ENCODE measurements around the gene TBC1D23. TPM values are rescaled to one million over a fixed set of nuclear protein-coding genes. Genes with fewer than 3 reads are reported as not detected.
"Not testable (repeated sequence)": the region's sequence is repeated elsewhere in the genome, so short reads cannot be mapped to it uniquely, and the experiment has no call there.

The TBC1D23 gene
- total and polyA plus RNA-seq, 8 donors: 10.9 to 31.3 (median 20.5) TPM

DNA sequence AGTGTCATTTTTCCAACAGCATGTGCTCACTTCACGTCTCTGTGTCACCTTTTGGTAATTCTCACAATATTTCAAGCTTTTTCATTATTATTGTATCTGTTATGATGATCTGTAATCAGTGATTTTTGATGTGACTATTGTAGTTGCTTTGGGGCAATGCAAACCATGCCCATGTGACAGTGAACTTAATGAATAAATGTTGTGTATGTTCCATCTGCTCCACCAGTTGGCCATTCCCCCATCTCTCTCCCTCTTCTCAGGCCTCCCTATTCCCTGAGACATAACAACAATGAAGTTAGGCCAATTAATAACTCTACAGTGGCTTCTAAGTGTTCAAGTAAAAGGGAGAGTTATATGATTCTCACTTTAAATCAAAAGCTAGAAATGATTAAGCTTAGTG, 32.5 kb upstream of the TBC1D23 start:
- 73 to 82% methylated on average over 1 of the region's 1 CpG for WGBS, 2 donors
- Histone ChIP-seq H3K4me3 (no peak overlapping the region), H3K4me1 (no peaks in the 10 kb centered on the region), H3K36me3 (no peaks in the 10 kb centered on the region), H3K27ac (no peak overlapping the region), H3K9me3 (no peaks in the 10 kb centered on the region), H3K27me3 (no peaks in the 10 kb centered on the region)
- intact Hi-C loops (cut with DNase I): no loop called here
- FAIRE-seq: no peak
- no peak for ATAC-seq
- DNase-seq: no peak
- TF ChIP-seq, protein P1, sequence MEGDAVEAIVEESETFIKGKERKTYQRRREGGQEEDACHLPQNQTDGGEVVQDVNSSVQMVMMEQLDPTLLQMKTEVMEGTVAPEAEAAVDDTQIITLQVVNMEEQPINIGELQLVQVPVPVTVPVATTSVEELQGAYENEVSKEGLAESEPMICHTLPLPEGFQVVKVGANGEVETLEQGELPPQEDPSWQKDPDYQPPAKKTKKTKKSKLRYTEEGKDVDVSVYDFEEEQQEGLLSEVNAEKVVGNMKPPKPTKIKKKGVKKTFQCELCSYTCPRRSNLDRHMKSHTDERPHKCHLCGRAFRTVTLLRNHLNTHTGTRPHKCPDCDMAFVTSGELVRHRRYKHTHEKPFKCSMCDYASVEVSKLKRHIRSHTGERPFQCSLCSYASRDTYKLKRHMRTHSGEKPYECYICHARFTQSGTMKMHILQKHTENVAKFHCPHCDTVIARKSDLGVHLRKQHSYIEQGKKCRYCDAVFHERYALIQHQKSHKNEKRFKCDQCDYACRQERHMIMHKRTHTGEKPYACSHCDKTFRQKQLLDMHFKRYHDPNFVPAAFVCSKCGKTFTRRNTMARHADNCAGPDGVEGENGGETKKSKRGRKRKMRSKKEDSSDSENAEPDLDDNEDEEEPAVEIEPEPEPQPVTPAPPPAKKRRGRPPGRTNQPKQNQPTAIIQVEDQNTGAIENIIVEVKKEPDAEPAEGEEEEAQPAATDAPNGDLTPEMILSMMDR (IDR thresholded peaks at IDR 0.05): no peak

DNA sequence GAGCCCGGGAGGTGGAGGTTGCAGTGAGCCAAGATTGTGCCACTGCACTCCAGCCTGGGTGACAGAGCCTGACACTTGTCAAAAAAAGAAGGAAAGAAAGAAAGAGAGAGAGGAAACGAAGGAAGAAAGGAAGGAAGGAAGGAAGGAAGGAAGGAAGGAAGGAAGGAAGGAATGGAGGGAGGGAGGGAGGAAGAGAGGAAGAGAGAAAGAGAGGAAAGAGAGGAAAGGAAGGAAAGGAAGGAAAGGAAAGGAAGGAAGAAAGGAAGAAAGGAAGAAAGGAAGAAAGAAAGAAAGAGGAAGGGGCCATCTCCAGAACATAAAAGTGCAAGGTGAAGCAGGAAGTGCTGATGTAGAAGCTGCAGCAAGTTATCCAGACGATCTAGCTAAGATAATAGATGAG, 31.6 kb upstream of the TBC1D23 start:
- ATAC-seq, H3K36me3 ChIP-seq: not testable (repeated sequence)

DNA sequence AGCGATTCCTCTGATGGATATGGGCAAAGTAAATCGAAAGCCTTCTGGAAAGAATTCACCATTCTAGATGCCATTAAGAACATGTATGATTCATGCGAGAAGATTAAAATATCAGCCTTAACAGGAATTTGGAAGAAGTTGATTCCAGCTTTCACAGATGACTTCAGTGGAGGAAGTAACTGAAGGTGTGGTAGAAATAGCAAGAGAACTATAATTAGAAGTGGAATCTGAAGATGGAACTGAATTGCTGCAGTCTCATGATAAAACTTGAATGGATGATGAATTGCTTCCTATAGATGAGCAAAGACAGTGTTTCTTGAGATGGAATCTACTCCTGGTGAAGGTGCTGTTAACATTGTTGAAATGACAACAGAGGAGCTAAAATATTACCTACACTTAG, 30.1 kb upstream of the TBC1D23 start:
- TF ChIP-seq, protein P1 (IDR thresholded peaks at IDR 0.05): no peak
- no peaks in the 10 kb centered on the region for H3K4me1 ChIP-seq
- whole genome bisulfite sequencing, 2 donors: 84 to 94% methylated on average over 3 of the region's 3 CpGs
- no peak for FAIRE-seq
- intact Hi-C loops (cut with DNase I): no loop called here
- H3K36me3 ChIP-seq: no peaks in the 10 kb centered on the region
- no peaks in the 10 kb centered on the region for H3K27me3 ChIP-seq
- ATAC-seq: no peak
- H3K9me3 ChIP-seq: no peaks in the 10 kb centered on the region
- H3K4me3 ChIP-seq: no peak overlapping the region
- H3K27ac ChIP-seq: no peak overlapping the region
- no peak for DNase-seq

More for the DNA sequence above, 31.6 kb upstream of the TBC1D23 start:
- H3K9me3 ChIP-seq; DNase-seq; H3K4me3 ChIP-seq; FAIRE-seq; intact Hi-C loops (cut with DNase I); H3K4me1 ChIP-seq; H3K27me3 ChIP-seq; H3K27ac ChIP-seq: not testable (repeated sequence)
- WGBS, 2 donors: 81 to 83% methylated on average over 3 of the region's 3 CpGs

DNA sequence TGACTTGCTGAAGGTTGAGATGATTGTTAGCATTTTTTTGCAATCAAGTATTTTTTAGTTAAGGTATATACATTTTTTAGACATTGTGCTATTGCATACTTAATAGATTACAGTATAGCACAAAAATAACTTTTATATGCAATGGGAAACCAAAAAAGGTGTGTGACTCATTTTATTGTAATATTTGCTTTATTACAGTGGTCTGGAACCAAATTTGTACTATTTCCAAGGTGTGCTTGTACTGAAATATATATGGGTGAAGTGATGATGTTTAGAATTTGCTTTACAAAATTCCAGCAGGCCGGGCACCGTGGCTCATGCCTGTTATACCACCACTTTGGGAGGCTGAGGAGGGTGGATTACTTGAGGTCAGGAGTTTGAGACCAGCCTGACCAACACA, 29.1 kb upstream of the TBC1D23 start:
- Histone ChIP-seq H3K27me3 (no peaks in the 10 kb centered on the region), H3K4me3 (no peak overlapping the region), H3K27ac (no peak overlapping the region), H3K9me3 (no peaks in the 10 kb centered on the region), H3K36me3 (no peaks in the 10 kb centered on the region), H3K4me1 (no peaks in the 10 kb centered on the region)
- no peak for FAIRE-seq
- intact Hi-C loops (cut with DNase I): no loop called here
- TF ChIP-seq, protein P1 (IDR thresholded peaks at IDR 0.05): no peak
- 94 to 96% methylated on average over 2 of the region's 2 CpGs for WGBS, 2 donors
- no peak for ATAC-seq
- DNase-seq: no peak

DNA sequence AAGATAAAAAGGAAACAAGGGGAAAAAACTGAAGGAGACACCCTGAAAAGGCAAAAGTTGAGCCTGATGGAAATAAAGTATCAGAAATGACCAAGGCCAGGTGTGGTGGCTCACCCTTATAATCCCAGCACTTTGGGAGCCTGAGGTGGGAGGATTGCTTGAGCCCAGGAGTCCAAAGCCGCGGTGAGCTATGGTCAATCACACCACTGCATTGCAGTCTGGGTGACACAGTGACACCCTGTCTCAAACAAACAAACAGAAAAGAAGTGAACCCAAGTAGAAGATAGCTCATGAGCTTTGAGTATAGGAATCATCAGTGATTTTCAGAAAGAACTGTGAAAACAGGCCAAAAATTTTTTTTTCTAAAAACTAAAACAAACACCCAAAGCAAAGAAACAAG, 26.4 kb upstream of the TBC1D23 start:
- TF ChIP-seq, protein P1 (IDR thresholded peaks at IDR 0.05): no peak
- Histone ChIP-seq H3K36me3 (no peaks in the 10 kb centered on the region), H3K9me3 (no peaks in the 10 kb centered on the region), H3K27ac (no peak overlapping the region), H3K4me1 (no peaks in the 10 kb centered on the region), H3K4me3 (no peak overlapping the region), H3K27me3 (no peaks in the 10 kb centered on the region)
- FAIRE-seq (no peak), ATAC-seq (no peak), DNase-seq (no peak)
- intact Hi-C loops (cut with DNase I): no loop called here
- whole genome bisulfite sequencing, 2 donors: 85 to 90% methylated on average over 2 of the region's 2 CpGs

DNA sequence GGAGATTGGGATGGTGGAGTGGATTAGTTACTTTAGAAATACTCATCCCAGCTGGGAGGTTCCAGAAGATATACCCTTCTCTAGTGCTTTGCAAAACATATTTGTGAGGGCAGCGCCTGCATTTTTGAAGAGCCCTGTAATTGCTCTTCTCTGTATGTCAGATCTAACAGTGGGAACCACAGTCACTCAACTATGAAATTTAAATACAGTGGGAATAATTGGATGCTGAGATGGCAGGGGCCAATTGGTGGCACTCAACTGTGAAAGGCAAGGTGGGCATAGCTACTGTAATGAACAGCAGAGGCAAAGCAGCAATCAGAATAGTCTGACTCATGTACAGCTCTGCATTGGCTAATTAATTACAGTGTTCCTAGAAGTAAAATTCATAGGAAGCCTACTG, 22.2 kb upstream of the TBC1D23 start:
- intact Hi-C loops (cut with DNase I): no loop called here
- DNase-seq (no peak), FAIRE-seq (no peak), ATAC-seq (no peak)
- TF ChIP-seq, protein P1 (IDR thresholded peaks at IDR 0.05): no peak
- no peaks in the 10 kb centered on the region for H3K27me3 ChIP-seq
- no peak overlapping the region for H3K4me3 ChIP-seq
- H3K36me3 ChIP-seq: no peaks in the 10 kb centered on the region
- H3K9me3 ChIP-seq: no peaks in the 10 kb centered on the region
- WGBS, 2 donors: 92 to 100% methylated on average over 1 of the region's 1 CpG
- H3K4me1 ChIP-seq: no peaks in the 10 kb centered on the region
- no peak overlapping the region for H3K27ac ChIP-seq

DNA sequence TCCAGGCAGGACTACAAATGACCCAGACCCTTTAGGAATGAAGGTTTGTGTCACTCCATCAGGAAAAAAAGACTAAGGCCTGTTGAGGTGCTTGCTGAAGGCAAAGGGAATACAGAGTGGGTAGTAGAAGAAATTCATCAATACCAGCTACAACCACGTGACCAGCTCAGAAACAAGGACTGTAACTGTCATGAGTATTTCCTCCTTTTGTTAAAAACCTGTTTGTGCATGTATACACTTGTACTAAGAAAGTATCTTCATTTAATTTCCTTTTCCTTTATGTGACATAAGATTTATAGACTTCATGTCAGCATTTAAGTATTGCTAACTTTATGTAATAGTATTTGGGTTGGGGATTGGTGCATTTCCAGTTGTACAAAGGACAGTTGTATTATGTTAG, 18.3 kb upstream of the TBC1D23 start:
- ATAC-seq; intact Hi-C loops (cut with DNase I); FAIRE-seq; H3K4me1 ChIP-seq; H3K4me3 ChIP-seq; DNase-seq; H3K27me3 ChIP-seq; H3K9me3 ChIP-seq; H3K36me3 ChIP-seq; H3K27ac ChIP-seq: not testable (repeated sequence)
- WGBS, 2 donors: 89 to 94% methylated on average over 1 of the region's 1 CpG
